Glutamatergic neuron (in vitro differentiated cells): ENCODE results near the gene GBX1. TPM values are rescaled to one million over a fixed set of nuclear protein-coding genes. Genes with fewer than 3 reads are reported as not detected.

Experiments used
- DNase-seq: peaks from one replicate; pipeline ENCODE4 v3.0.0; 2022
- H3K27ac Mint-ChIP-seq: one replicate; pipeline ENCODE4 v1.8.0; 2020; ENCODE audit warnings: mild to moderate bottlenecking, mixed read lengths, inconsistent platforms; ENCODE audit not compliant: unreplicated experiment
- H3K27me3 Mint-ChIP-seq: one replicate; pipeline ENCODE4 v1.8.0; 2020; ENCODE audit warnings: mild to moderate bottlenecking, moderate library complexity, mixed read lengths, inconsistent platforms; ENCODE audit not compliant: unreplicated experiment
- H3K36me3 Mint-ChIP-seq: one replicate; pipeline ENCODE4 v1.8.0; 2020; ENCODE audit warnings: mild to moderate bottlenecking, mixed read lengths, inconsistent platforms; ENCODE audit not compliant: unreplicated experiment
- H3K4me1 Mint-ChIP-seq: one replicate; pipeline ENCODE4 v1.8.0; 2020; ENCODE audit warnings: mild to moderate bottlenecking, low read depth, mixed read lengths, inconsistent platforms; ENCODE audit not compliant: unreplicated experiment
- H3K4me3 Mint-ChIP-seq: one replicate; pipeline ENCODE4 v1.8.0; 2020; ENCODE audit warnings: mild to moderate bottlenecking, mixed read lengths, inconsistent platforms; ENCODE audit not compliant: unreplicated experiment
- H3K9me3 Mint-ChIP-seq: one replicate; pipeline ENCODE4 v1.8.0; 2020; ENCODE audit warnings: mild to moderate bottlenecking, moderate library complexity, mixed read lengths, inconsistent platforms; ENCODE audit not compliant: unreplicated experiment
- total RNA-seq: library from RNA; stranded (reverse); fragmentation: NEBNext Ultra II Directional; extraction: Animal tissue kit (Norgen Biotek cat#: 25700); gene quantifications from one replicate; pipeline ENCODE4 v1.2.1, GENCODE V29; 2021; ENCODE audit not compliant: unreplicated experiment
- TF ChIP-seq, protein P1 (sequence below): fragments of 200-600 bp; sonication (generic); IDR thresholded peaks from one replicate; pipeline ENCODE4 v1.5.0; 2021; ENCODE audit not compliant: partially characterized antibody, unreplicated experiment

The GBX1 gene
- total RNA-seq, 1 donor from 2014 or later: not detected

DNA sequence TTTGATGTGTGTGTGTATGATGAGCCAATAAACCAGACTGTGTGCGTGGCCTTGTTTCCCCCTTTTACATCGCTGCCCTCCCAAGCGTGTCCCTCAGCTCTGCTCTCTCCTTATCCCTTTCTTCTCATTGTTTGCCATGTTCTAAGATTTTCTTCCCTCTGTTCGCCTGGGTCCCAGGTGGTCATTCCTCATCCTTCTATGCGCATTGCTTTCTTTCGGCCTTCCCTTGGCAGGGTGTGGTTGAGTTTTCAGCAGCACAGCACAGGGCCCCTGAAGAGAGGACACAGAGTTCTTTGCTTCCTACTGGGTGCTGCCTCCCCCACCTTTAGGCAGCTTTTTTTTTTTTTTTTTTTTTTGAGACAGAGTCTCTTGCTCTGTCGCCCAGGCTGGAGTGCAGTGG is 23.1 kb downstream of the GBX1 start:
- peaks cover 19% of the 10 kb centered on the region for H3K27me3 Mint-ChIP-seq
- peaks cover 23% of the 10 kb centered on the region for H3K9me3 Mint-ChIP-seq
- DNase-seq: no peak
- peaks cover 10% of the 10 kb centered on the region for H3K4me1 Mint-ChIP-seq
- H3K27ac Mint-ChIP-seq: no peak overlapping the region
- H3K4me3 Mint-ChIP-seq: no peak overlapping the region
- TF ChIP-seq, protein P1, sequence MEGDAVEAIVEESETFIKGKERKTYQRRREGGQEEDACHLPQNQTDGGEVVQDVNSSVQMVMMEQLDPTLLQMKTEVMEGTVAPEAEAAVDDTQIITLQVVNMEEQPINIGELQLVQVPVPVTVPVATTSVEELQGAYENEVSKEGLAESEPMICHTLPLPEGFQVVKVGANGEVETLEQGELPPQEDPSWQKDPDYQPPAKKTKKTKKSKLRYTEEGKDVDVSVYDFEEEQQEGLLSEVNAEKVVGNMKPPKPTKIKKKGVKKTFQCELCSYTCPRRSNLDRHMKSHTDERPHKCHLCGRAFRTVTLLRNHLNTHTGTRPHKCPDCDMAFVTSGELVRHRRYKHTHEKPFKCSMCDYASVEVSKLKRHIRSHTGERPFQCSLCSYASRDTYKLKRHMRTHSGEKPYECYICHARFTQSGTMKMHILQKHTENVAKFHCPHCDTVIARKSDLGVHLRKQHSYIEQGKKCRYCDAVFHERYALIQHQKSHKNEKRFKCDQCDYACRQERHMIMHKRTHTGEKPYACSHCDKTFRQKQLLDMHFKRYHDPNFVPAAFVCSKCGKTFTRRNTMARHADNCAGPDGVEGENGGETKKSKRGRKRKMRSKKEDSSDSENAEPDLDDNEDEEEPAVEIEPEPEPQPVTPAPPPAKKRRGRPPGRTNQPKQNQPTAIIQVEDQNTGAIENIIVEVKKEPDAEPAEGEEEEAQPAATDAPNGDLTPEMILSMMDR: no peak
- H3K36me3 Mint-ChIP-seq: no peaks in the 10 kb centered on the region

- no peak overlapping the region for H3K4me3 Mint-ChIP-seq
- peaks cover 26% of the 10 kb centered on the region for H3K9me3 Mint-ChIP-seq
- no peak for DNase-seq
- peaks cover 14% of the 10 kb centered on the region for H3K4me1 Mint-ChIP-seq
- H3K27ac Mint-ChIP-seq: no peak overlapping the region
- peaks cover 20% of the 10 kb centered on the region for H3K27me3 Mint-ChIP-seq
- TF ChIP-seq, protein P1: no peak
- H3K36me3 Mint-ChIP-seq: no peaks in the 10 kb centered on the region
Observed at GRCh38 chr7:151143261-151144015, 24.1 kb downstream of the GBX1 start.

DNA sequence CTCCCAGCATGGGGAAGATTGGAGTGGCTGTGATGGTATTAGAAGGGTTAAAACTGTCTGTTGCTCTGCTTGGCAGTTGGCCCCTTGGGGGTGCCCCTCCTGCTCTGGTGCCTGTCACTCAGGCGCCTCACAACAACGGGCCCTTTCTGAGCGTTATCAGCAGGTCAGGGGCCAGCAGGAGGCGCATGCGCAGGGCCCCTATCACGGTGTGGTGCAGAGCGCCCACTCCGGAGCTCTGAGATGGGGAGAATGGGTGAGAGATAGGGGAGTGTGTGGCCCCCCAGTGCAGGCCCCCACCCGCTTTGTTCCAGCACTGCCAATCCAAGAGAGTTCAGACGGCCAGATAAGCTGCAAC is 24.8 kb downstream of the GBX1 start:
- Mint-ChIP-seq H3K4me3 (no peak overlapping the region), H3K9me3 (peaks cover 26% of the 10 kb centered on the region), H3K27me3 (peaks cover 20% of the 10 kb centered on the region), H3K27ac (no peak overlapping the region), H3K4me1 (peaks cover 14% of the 10 kb centered on the region), H3K36me3 (no peaks in the 10 kb centered on the region)
- no peak for DNase-seq
- TF ChIP-seq, protein P1: no peak

DNA sequence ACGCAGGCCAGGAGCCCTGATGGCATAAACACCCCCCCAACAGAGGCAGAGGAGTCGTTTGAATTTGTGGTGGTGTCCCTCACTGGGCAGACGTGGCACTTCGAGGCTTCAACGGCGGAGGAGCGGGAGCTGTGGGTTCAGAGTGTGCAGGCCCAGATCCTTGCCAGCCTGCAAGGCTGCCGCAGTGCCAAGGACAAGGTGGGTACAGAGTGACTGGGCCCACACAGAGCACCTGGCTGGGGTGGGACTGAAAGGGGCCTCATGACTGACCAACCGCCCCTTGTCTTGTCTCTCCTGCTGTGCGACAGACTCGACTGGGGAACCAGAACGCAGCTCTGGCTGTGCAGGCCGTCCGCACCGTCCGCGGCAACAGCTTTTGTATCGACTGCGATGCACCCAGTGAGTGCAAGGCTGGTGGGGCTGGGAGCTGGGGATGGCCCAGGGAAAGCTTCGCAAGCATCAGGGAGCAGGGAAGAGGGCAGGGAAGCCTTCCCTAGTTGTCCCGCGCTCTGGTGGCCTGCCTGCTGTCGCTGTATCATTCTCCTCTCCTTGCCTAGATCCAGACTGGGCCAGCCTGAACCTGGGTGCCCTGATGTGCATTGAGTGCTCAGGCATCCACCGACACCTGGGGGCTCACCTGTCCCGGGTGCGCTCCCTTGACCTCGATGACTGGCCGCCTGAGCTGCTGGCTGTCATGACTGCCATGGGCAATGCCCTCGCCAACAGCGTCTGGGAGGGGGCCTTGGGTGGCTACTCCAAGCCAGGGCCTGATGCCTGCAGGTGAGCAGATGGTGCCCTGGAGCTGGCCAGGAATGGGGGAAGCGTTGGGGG is 25.4 kb downstream of the GBX1 start:
- H3K27ac Mint-ChIP-seq: peak overlapping the region; percentile 33

More for the DNA sequence above, 25.4 kb downstream of the GBX1 start:
- no peaks in the 10 kb centered on the region for H3K36me3 Mint-ChIP-seq
- H3K4me3 Mint-ChIP-seq: no peak overlapping the region
- H3K27me3 Mint-ChIP-seq: peaks cover 20% of the 10 kb centered on the region
- TF ChIP-seq, protein P1: no peak
- H3K9me3 Mint-ChIP-seq: peaks cover 21% of the 10 kb centered on the region
- H3K4me1 Mint-ChIP-seq: peaks cover 14% of the 10 kb centered on the region
- no peak for DNase-seq
